GM12878 (cell line): ENCODE measurements around the gene CFAP61. TPM values are rescaled to one million over a fixed set of nuclear protein-coding genes. Genes with fewer than 3 reads are reported as not detected.

ENCODE experiments used
- ATAC-seq: fragments of 200-7000 bp; cut with Tn5 transposase; 3 replicates; pipeline ENCODE4 v1.9.1; 2020; ENCODE audit warnings: mild to moderate bottlenecking, moderate library complexity
- BruUV-seq: library from RNA; stranded (reverse); fragments of 400-500 nt; replicated peaks from 2 replicates; lab custom pipeline; 2021; lab: Mats Ljungman, UMichigan
- CTCF ChIA-PET: fragments of 300-600 bp; sonication (Branson Sonifier 250); formaldehyde crosslinking; extraction: SDS; loops from one replicate; lab custom pipeline; 2021; ENCODE audit warnings: inconsistent platforms; lab: Yijun Ruan, JAX
- POLR2A ChIA-PET: fragments of 350-600 bp; formaldehyde crosslinking; extraction: SDS; loops from one replicate; lab custom pipeline; 2021; ENCODE audit warnings: inconsistent platforms; lab: Charles Lee
- RAD21 ChIA-PET: fragments of 300-600 bp; sonication (Branson Sonifier 250); formaldehyde crosslinking; loops from one replicate; lab custom pipeline; 2023; ENCODE audit warnings: antibody characterized with exemption; ENCODE audit not compliant: unreplicated experiment; lab: Charles Lee
- SMC1A ChIA-PET: fragments of 300-600 bp; sonication (Branson Sonifier 250); formaldehyde crosslinking; loops from one replicate; lab custom pipeline; 2023; ENCODE audit not compliant: unreplicated experiment, uncharacterized antibody; lab: Charles Lee
- DNase-seq: peaks from one replicate; pipeline ENCODE4 v3.0.0-alpha.2; 2011; ENCODE audit warnings: low read depth, low spot score
- FAIRE-seq: peaks from 3 replicates; lab custom pipeline; 2011; peaks lifted over from hg19 to GRCh38; lab: Jason Lieb, UNC
- H2AFZ ChIP-seq: 2 replicates; pipeline ENCODE4 v1.6.0; 2011; ENCODE audit warnings: low read depth, low read length, control low read depth; ENCODE audit not compliant: control insufficient read depth
- H3K27ac ChIP-seq: 2 replicates; pipeline ENCODE4 v1.5.1; 2011; ENCODE audit warnings: control low read depth; ENCODE audit not compliant: control insufficient read depth, insufficient read depth
- H3K27me3 ChIP-seq, 2 experiments: replicated peaks in 1 of 2; 2 replicates each; pipeline versions ENCODE4 v1.6.0 to v1.6.1; 2011; ENCODE audit warnings: low read length in 1 of 2; ENCODE audit not compliant: control insufficient read depth in 2 of 2, insufficient read depth in 2 of 2
- H3K36me3 ChIP-seq, 2 experiments: 2 replicates each; pipeline ENCODE4 v1.5.1; 2011; ENCODE audit warnings: low read length in 1 of 2; ENCODE audit not compliant: control insufficient read depth in 2 of 2, insufficient read depth in 2 of 2
- H3K4me1 ChIP-seq: 2 replicates; pipeline ENCODE4 v1.6.1; 2011; ENCODE audit warnings: mild to moderate bottlenecking, low read length, moderate library complexity, mixed read lengths; ENCODE audit not compliant: control insufficient read depth, insufficient read depth
- H3K4me2 ChIP-seq: 2 replicates; pipeline ENCODE4 v1.6.0; 2011; ENCODE audit warnings: control low read depth; ENCODE audit not compliant: control insufficient read depth, insufficient read depth
- H3K4me3 ChIP-seq: fragments of 200-600 bp; sonication (generic); 2 replicates; pipeline ENCODE4 v1.5.1; 2016
- H3K79me2 ChIP-seq: 2 replicates; pipeline ENCODE4 v1.6.0; 2011; ENCODE audit warnings: low read length; ENCODE audit not compliant: control insufficient read depth, insufficient read depth
- H3K9ac ChIP-seq: 2 replicates; pipeline ENCODE4 v1.8.0; 2011; ENCODE audit warnings: low read length, control low read depth, mixed read lengths; ENCODE audit not compliant: control insufficient read depth, insufficient read depth
- H3K9me3 ChIP-seq: replicated peaks from 3 replicates; pipeline ENCODE4 v1.5.1; 2011; ENCODE audit warnings: mild to moderate bottlenecking, low read length; ENCODE audit not compliant: control insufficient read depth, insufficient read depth
- H4K20me1 ChIP-seq: 2 replicates; pipeline ENCODE4 v1.6.0; 2011; ENCODE audit not compliant: control insufficient read depth, insufficient read depth
- ATF7 ChIP-seq: fragments of 450-650 bp; IDR thresholded peaks from 2 replicates; pipeline ENCODE4 v1.6.1; 2016; ENCODE audit warnings: low read depth, mild to moderate bottlenecking
- MEF2B ChIP-seq: fragments of 450-650 bp; IDR thresholded peaks from 2 replicates; pipeline ENCODE4 v1.6.1; 2018; ENCODE audit warnings: mild to moderate bottlenecking, moderate library complexity; ENCODE audit not compliant: partially characterized antibody, poor library complexity, severe bottlenecking
- SREBF1 ChIP-seq: IDR thresholded peaks from 2 replicates; pipeline ENCODE4 v1.6.1; 2012; ENCODE audit warnings: mild to moderate bottlenecking, low read length
- ZNF592 ChIP-seq: fragments of 450-650 bp; IDR thresholded peaks from 2 replicates; pipeline ENCODE4 v1.6.1; 2017; ENCODE audit warnings: mild to moderate bottlenecking, moderate library complexity
- ZNF687 ChIP-seq: fragments of 450-650 bp; IDR thresholded peaks from 2 replicates; pipeline ENCODE4 v1.6.1; 2017; ENCODE audit warnings: mild to moderate bottlenecking, moderate library complexity
- WGBS: methylation state at CpG from one replicate; pipeline ENCODE4 v1.1.6; 2016; ENCODE audit warnings: low lambda C conversion rate; ENCODE audit not compliant: insufficient replicate concordance, insufficient coverage; ENCODE audit errors: missing lambda C conversion rate; 5-methylcytosine and 5-hydroxymethylcytosine counted together
- in situ Hi-C: fragments of 300-500 bp; cut with MboI; formaldehyde crosslinking; loops from 9 replicates; pipeline ENCODE4 v1.14.3; 2018; ENCODE audit warnings: mixed read lengths
- intact Hi-C: fragments of 100-400 bp; cut with micrococcal nuclease; formaldehyde crosslinking; loops from one replicate; pipeline ENCODE4 v1.14.2; 2022; ENCODE audit not compliant: unreplicated experiment
- polyA plus RNA-seq, 11 experiments: library from polyadenylated mRNA; depleted of rRNA in 4 of 11; unstranded in 6 of 11; stranded (reverse) in 5 of 11; fragments of >200 nt; fragmentation: Nextera tagmentation in 4 of 11; fragmentation: Illumina TruSeq in 1 of 11; extraction: Ambion mirVana in 4 of 11; extraction: Trizol in 1 of 11; gene quantifications; 1 replicate in 1 of 11; 2 replicates in 10 of 11; pipeline versions ENCODE4 v1.2.1 to v1.2.3, GENCODE V29; 2011 to 2016; ENCODE audit warnings: inconsistent platforms in 2 of 11, missing spikeins in 2 of 11, low read depth in 1 of 11
- total RNA-seq, 4 experiments: library from RNA; depleted of rRNA in 3 of 4; stranded (reverse); fragments of >200 nt in 3 of 4; fragmentation: Illumina TruSeq in 1 of 4; extraction: Trizol in 1 of 4; gene quantifications; 2 replicates each; pipeline versions ENCODE4 v1.2.1 to v1.2.3, GENCODE V29; 2013 to 2021

CFAP61 gene
- total and polyA plus RNA-seq, 10 of the 15 experiments (the other 5 are each of a cell fraction or from before 2014, with no cell fraction given) = 0.11 to 0.41 (median 0.24) TPM; not detected in 7

- no peaks in the 10 kb centered on the region for H3K36me3 ChIP-seq
- in situ Hi-C loops = no loop called here
- POLR2A ChIA-PET = no interaction called here
- H2AFZ ChIP-seq = no peak overlapping the region
- no peaks in the 10 kb centered on the region for H3K4me1 ChIP-seq
- H3K4me3 ChIP-seq = no peak overlapping the region
- DNase-seq (no peak), ATAC-seq (no peak), FAIRE-seq (no peak)
- intact Hi-C loops = no loop called here
- CTCF ChIA-PET = no interaction called here
- no peaks in the 10 kb centered on the region for H3K9me3 ChIP-seq
- TF ChIP-seq ZNF687 (no peak), ZNF592 (no peak), SREBF1 (no peak), MEF2B (no peak), ATF7 (no peak)
- H3K27ac ChIP-seq = no peak overlapping the region
- no TSS peak for BruUV-seq
- no peaks in the 10 kb centered on the region; a peak in 1 of 4 replicates for H3K27me3 ChIP-seq
- no peak overlapping the region for H3K4me2 ChIP-seq
- SMC1A ChIA-PET = no interaction called here
- RAD21 ChIA-PET = interaction anchor here (1.1 kb wide), 1 partner anchor 44 kb away, joined by 3 read pairs; no protein-coding TSS in a partner anchor
- H4K20me1 ChIP-seq = no peaks in the 10 kb centered on the region
- no peaks in the 10 kb centered on the region for H3K79me2 ChIP-seq
- WGBS = 83% methylated on average over 5 of the region's 5 CpGs
- H3K9ac ChIP-seq = no peak overlapping the region
Measured at GRCh38 chr20:20404633-20405032, 352.3 kb downstream of the CFAP61 start.
